Measurements from ENCODE around the gene PRR12. TPM values are rescaled to one million over a fixed set of nuclear protein-coding genes. Genes with fewer than 3 reads are reported as not detected.

The PRR12 gene
- total and polyA plus RNA-seq, 2 donors from 2014 or later = 4.9 to 27.4 TPM

DNA sequence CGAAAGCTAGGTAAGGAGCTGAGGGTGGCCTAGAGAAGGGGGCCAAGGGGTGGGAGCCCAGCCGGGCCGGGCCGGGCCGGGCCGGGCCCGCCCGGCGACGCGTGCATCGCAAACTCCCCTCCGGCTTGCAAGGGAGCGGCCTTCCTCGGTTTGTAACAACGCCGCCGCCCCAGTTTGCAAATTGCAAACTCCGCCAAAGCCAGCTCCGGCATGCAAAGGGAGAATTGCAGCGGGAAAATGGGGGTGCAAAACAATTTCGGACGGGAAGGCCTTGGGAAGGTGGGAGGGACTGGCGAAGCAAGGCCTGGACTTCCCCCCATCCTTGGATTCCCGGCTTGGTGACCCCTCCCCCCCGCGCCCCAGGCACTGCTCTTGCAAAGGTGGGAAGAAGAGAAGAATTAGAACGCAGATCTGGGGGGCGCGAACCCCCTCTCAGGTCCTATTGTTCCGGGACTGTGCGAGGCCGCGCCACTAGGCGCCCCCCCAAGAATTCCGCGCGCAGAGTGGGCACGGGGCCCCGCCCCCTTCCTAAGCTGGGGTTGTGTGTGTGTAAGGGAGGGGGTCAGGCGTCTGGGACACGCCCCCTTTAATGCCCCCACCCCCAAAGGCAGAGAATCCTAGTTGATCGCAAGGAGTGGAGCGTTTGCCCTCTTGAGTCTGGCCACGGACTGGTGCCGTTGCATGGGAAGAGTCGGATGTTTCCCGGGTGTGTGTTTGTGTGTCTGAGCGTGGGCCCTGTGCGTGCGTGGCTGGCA is 926 bp downstream of the PRR12 start:
- FAIRE-seq (no peak), DNase-seq (peak; percentile 51 to 87 (median 64))
- intact Hi-C loops (cut with DNase I) = no loop called here
- peak overlapping the region; percentile 2 to 62 (median 40) for H3K9ac ChIP-seq (ENCODE audit: low read length in 3 of 3)
- H3K36me3 ChIP-seq (ENCODE audit: control insufficient read depth in 2 of 3, insufficient read depth in 3 of 3, low read length in 3 of 3) = peaks cover 0 to 10% (median 0%) of the 10 kb centered on the region in 3 donors
- H3K27ac ChIP-seq (ENCODE audit: low read depth in 2 of 2, low read length in 2 of 2) = peak overlapping the region; percentile 43 to 47
- TF ChIP-seq, protein P1, sequence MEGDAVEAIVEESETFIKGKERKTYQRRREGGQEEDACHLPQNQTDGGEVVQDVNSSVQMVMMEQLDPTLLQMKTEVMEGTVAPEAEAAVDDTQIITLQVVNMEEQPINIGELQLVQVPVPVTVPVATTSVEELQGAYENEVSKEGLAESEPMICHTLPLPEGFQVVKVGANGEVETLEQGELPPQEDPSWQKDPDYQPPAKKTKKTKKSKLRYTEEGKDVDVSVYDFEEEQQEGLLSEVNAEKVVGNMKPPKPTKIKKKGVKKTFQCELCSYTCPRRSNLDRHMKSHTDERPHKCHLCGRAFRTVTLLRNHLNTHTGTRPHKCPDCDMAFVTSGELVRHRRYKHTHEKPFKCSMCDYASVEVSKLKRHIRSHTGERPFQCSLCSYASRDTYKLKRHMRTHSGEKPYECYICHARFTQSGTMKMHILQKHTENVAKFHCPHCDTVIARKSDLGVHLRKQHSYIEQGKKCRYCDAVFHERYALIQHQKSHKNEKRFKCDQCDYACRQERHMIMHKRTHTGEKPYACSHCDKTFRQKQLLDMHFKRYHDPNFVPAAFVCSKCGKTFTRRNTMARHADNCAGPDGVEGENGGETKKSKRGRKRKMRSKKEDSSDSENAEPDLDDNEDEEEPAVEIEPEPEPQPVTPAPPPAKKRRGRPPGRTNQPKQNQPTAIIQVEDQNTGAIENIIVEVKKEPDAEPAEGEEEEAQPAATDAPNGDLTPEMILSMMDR (IDR thresholded peaks at IDR 0.05; ENCODE audit: borderline replicate concordance, extremely low read depth, insufficient read depth) = no peak
- H3K9me3 ChIP-seq (ENCODE audit: control insufficient read depth in 2 of 3, insufficient read depth in 1 of 3, low read length in 3 of 3) = no peaks in the 10 kb centered on the region
- peaks cover 0 to 15% (median 0%) of the 10 kb centered on the region in 3 donors for H3K4me1 ChIP-seq (ENCODE audit: control insufficient read depth in 2 of 3, insufficient read depth in 2 of 3, low read depth in 1 of 3, low read length in 3 of 3)
- H3K27me3 ChIP-seq (ENCODE audit: control insufficient read depth, insufficient read depth, low read length) = no peaks in the 10 kb centered on the region
- H3K4me3 ChIP-seq (ENCODE audit: low read length in 3 of 3) = peak overlapping the region; percentile 71 to 79 (median 73)

DNA sequence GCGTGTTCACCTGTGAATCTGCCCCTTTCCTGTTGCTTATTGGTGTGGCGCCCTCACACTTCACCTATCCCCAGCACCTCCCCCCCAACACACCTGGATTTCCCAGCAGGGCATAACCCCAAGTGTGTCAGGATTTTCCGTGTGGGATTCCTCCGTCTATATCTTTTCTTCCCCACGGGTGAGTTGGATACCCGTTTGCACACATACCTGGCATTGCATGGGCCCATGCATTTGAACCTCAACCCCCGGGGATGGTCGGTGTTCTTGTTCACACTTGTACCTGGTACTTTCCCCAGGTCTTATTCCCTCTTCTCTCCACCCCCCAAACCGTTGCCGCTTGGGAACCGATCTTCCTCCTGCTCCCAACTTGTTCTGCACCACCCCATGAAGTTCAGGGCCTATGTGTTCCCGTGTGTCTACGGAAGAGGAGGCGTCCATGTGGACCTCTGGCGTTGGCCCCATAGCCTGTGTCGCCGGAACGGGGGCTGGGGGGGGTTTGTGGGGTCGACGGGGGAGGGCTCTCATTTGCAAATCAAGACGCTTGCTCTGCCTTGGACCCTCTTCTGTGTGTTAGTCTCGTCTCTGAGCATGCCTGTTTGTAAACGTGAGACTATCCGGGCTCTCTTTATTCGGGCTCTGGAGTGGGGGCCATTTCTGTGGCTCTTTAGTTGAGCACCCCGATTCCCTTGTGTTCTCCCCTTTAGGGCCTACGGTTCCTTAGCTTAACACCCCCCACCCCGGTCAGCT is 1.7 kb downstream of the PRR12 start:
- FAIRE-seq = no peak

DNA sequence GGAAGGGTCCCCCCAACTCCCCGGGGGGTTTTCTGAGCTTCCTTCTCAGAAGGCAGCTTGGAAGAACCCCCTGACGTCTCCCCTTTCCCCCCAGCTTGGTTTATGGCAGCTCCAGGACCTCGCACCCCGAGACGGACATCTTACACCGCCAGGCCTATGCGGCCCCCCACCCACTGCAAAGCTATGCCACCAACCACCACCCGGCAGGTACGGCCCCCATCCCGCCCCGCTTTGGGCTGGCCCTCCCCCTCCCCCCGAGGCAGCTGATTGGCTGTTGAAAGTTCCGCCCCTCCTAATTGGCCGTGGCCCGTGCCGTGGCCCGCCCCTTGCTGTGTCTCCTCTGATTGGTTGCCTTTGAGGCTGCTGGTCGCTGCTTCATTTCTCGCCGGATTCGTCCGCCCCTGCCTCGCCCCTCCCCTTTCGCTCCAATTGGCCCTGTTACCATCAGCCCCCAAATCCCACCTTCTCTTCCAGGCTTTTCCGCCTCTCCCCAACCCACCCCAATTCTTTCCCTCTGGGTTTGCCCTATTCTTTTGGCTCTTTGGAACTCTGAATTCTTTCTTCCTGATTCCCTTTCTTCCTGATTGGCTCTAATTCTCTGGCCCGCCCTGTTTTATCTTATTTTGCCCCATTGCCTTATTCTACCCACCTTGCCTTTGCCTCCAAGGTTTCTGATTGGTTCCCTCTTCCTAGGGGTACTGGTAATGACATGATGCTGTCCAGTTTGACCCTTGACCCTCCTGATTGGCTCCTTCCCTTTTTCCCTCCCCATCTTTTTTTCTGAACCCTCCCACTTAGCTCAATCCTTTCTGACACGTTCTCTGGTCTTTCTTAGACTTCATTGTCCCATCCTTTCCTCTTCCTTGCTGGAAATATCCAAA is 2.5 kb downstream of the PRR12 start:
- TF ChIP-seq, protein P1 (IDR thresholded peaks at IDR 0.05; ENCODE audit: borderline replicate concordance, extremely low read depth, insufficient read depth) = no peak
- DNase-seq = peak; percentile 95 to 97 (median 96)
- intact Hi-C loops (cut with DNase I) = no loop called here
- Histone ChIP-seq H3K36me3 (ENCODE audit: control insufficient read depth in 2 of 3, insufficient read depth in 3 of 3, low read length in 3 of 3) (peaks cover 0 to 13% (median 0%) of the 10 kb centered on the region in 3 donors), H3K9me3 (ENCODE audit: control insufficient read depth in 2 of 3, insufficient read depth in 1 of 3, low read length in 3 of 3) (no peaks in the 10 kb centered on the region), H3K27me3 (ENCODE audit: control insufficient read depth, insufficient read depth, low read length) (no peaks in the 10 kb centered on the region), H3K4me3 (ENCODE audit: low read length in 3 of 3) (peak overlapping the region; percentile 17 to 79 (median 24)), H3K27ac (ENCODE audit: low read depth in 2 of 2, low read length in 2 of 2) (peak overlapping the region; percentile 37 to 57), H3K4me1 (ENCODE audit: control insufficient read depth in 2 of 3, insufficient read depth in 2 of 3, low read depth in 1 of 3, low read length in 3 of 3) (peaks cover 0 to 15% (median 0%) of the 10 kb centered on the region in 3 donors), H3K9ac (ENCODE audit: low read length in 3 of 3) (peak overlapping the region in 2 of 3 donors; percentile 34 to 45)
- no peak for FAIRE-seq

More for the DNA sequence above, 1.7 kb downstream of the PRR12 start:
- peak overlapping the region; percentile 11 to 37 for H3K27ac ChIP-seq (ENCODE audit: low read depth in 2 of 2, low read length in 2 of 2)
- H3K4me1 ChIP-seq (ENCODE audit: control insufficient read depth in 2 of 3, insufficient read depth in 2 of 3, low read depth in 1 of 3, low read length in 3 of 3) = peaks cover 0 to 15% (median 0%) of the 10 kb centered on the region in 3 donors
- H3K36me3 ChIP-seq (ENCODE audit: control insufficient read depth in 2 of 3, insufficient read depth in 3 of 3, low read length in 3 of 3) = peaks cover 0 to 10% (median 0%) of the 10 kb centered on the region in 3 donors
- H3K9me3 ChIP-seq (ENCODE audit: control insufficient read depth in 2 of 3, insufficient read depth in 1 of 3, low read length in 3 of 3) = no peaks in the 10 kb centered on the region
- no peaks in the 10 kb centered on the region for H3K27me3 ChIP-seq (ENCODE audit: control insufficient read depth, insufficient read depth, low read length)
- intact Hi-C loops (cut with DNase I) = no loop called here
- peak overlapping the region; percentile 71 to 79 (median 73) for H3K4me3 ChIP-seq (ENCODE audit: low read length in 3 of 3)
- TF ChIP-seq, protein P1 (IDR thresholded peaks at IDR 0.05; ENCODE audit: borderline replicate concordance, extremely low read depth, insufficient read depth) = no peak
- DNase-seq = peak in 2 of 5 donors; percentile 4 to 70
- peak overlapping the region in 2 of 3 donors; percentile 40 to 62 for H3K9ac ChIP-seq (ENCODE audit: low read length in 3 of 3)
